ENCODE data around the gene JAKMIP1. TPM values are rescaled to one million over a fixed set of nuclear protein-coding genes. Genes with fewer than 3 reads are reported as not detected.

The JAKMIP1 gene
- total RNA-seq, 2 donors from 2014 or later: 0.10 to 0.21 TPM

GRCh38 chr4:6128221-6128850, 72.0 kb downstream of the JAKMIP1 start:
- intact Hi-C loops (cut with DNase I): no loop called here
- no peak for DNase-seq
- no peak for ATAC-seq

DNA sequence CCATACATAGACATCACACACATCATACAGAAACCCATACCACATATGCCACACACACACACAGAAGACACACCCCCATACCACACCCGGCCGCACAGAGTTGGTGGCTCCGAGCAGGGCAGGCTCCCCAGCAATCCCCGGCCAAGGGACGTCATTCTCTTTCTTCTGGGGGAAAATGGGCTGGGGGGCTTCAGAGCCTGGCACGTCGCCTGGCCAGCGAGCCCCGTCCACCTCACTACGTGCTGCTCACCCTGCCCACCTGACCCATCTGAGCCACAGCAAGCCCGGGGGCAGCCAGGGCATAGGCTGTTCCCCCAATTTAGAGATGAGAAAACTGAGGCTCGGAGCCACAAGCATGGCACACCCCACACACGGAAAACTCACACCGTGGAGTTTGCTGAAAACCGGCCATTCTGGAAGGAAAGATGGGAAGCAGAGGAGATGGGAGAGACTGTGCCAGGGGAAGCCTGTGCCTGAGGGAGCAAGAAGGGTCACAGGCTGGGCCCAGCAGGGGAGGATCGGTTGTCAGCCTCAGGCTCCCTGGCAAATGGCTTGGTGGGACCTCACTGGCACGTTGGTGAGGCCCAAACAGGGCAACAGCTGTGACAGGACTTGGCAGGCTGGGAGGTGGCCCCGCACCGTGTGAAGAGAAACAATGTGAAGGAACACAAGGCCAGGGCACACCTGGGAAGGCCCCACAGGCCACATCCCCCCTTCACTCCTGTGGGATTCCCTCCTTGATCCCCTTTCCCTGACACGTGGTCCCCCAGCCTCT, 73.2 kb downstream of the JAKMIP1 start:
- DNase-seq (no peak), ATAC-seq (no peak)
- intact Hi-C loops (cut with DNase I): no loop called here

- DNase-seq (no peak), ATAC-seq (no peak)
- intact Hi-C loops (cut with DNase I): no loop called here
Measured at GRCh38 chr4:6125103-6125651, 75.2 kb downstream of the JAKMIP1 start.

DNA sequence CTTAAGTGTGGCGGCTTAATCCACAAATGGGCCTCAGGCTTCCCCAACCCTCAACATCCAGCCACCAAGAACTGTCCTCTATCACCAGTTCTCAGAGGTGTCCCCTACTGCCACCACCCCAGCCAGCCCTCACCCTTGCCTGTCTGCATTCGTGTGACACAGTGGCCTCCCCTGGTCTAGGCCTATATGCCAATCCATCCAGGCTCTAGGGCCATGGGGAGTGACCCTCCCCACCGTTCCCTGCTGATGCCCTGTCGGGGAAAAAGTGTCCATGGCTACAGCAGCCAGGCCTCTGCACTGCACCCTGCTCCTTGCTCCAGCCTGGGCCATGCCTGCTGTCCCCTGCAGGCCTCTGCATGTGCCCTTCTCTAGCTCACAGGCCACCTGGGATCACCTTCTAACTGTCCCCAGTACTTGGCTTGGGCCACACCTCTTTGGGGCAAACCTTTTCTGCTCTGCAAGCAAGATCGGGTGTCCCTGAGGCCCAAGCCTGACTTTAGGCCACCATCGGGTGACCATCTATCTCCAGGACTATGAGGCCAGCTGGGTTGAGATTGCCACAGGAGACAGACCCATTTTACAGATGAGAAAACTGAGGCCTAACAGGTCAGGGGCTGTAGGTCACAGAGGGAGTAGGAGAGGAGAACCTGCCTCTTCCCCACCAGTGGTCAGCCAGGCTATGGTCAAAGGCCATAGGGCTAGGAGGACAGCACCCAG, 75.8 kb downstream of the JAKMIP1 start:
- intact Hi-C loops (cut with DNase I): no loop called here
- DNase-seq: no peak
- ATAC-seq: no peak

DNA sequence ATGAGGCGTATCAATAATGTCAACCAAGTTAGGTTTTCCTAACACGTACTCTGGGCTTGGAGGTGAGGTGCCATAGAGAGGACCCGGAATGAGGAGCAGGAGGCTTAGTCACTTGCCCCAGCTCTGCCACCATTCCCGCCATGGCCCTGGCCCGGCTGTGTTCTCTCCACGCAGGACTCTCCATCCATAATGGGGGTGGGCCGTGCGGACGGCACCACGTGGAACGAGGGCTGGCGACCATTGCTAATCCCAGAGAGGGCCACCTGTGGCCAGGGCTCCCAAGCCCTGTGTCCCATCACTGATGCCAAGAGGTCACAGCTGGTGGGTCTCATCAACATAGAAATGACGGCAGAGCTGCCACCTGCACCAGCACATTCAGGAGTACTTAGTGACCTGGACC, 76.4 kb downstream of the JAKMIP1 start:
- ATAC-seq: no peak
- intact Hi-C loops (cut with DNase I): no loop called here
- no peak for DNase-seq

GRCh38 chr4:6123541-6123940, 76.8 kb downstream of the JAKMIP1 start:
- intact Hi-C loops (cut with DNase I): no loop called here
- ATAC-seq (no peak), DNase-seq (no peak)

GRCh38 chr4:6123116-6123515, 77.2 kb downstream of the JAKMIP1 start:
- DNase-seq (no peak), ATAC-seq (no peak)
- intact Hi-C loops (cut with DNase I): no loop called here

GRCh38 chr4:6122496-6122895, 77.9 kb downstream of the JAKMIP1 start:
- intact Hi-C loops (cut with DNase I): no loop called here
- ATAC-seq (no peak), DNase-seq (no peak)

GRCh38 chr4:6121941-6122340, 78.4 kb downstream of the JAKMIP1 start:
- no peak for DNase-seq
- no peak for ATAC-seq
- intact Hi-C loops (cut with DNase I): no loop called here

DNA sequence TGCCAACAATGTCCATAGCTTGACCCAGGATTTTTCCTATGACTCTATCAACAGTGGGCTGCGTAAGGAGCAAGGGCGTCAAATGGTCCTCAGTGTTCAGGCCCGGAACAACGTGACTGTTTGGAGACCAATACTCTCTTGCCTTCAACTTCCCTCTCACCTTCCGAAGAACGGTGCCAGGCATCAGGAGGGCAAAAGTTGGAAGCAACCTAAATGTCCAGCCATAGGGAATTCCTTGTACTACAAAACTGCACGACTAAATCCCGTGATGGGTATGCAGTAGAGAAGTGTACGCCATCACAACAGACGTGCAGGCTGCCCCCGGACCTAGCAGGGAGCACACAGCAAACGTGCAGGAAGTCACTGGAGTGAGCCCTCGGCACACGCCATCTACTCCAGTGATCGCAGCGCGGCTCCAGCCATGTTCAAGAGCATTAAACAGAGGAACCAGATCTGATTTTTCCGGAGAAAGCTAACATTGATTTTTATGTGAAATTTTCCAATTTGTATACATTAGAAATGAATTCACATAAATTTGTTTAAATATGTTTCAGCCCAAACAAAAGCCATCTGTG, 79.0 kb downstream of the JAKMIP1 start:
- intact Hi-C loops (cut with DNase I): no loop called here
- no peak for DNase-seq
- ATAC-seq: no peak

GRCh38 chr4:6120361-6120760, 80.0 kb downstream of the JAKMIP1 start:
- ATAC-seq (no peak), DNase-seq (no peak)

DNA sequence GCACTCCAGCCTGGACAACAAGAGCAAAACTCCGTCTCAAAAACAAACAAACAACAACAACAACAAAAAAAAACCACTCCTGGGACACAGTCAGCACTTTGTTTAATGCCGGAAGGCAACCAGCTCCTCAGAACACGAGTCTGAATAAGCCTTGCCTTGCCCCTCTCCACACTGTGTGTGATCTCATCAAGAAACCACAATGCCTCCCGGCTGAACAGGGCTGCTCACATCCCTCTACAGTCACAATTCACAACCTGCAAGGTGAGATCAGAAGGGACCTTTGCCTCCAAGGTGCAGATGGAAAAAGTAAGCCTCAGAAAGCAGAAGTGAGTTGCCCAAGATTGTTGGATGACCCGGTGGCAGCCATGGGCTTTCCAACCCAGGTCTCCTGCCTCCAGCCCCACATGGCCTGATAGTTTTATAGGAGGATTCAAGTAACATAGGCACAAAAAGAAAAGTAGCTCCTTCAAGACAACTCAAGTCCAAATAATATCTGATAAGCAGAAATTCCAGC, 80.8 kb downstream of the JAKMIP1 start:
- intact Hi-C loops (cut with DNase I): no loop called here
- ATAC-seq (no peak), DNase-seq (no peak)

More at GRCh38 chr4:6120361-6120760, 80.0 kb downstream of the JAKMIP1 start:
- intact Hi-C loops (cut with DNase I): no loop called here

DNA sequence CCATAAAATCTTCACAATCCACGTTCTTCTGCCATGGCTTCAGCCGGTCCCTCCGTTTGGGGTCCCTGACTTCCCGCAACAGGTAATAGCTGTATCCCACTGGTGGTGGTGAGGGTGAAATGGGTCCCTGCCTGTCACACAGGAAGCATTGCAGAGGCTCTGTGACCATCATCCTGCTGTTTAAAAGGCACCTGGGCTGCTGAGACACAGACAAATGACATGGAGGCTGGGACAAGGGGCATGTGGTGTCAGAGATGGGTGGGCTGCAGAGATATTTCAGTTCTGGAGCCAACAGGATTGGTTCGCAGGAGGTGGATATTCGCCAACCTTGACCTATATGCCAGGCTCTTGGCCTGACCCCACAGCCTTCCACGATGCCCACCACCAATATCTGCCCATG, 82.1 kb downstream of the JAKMIP1 start:
- DNase-seq: no peak
- ATAC-seq: no peak
- intact Hi-C loops (cut with DNase I): no loop called here

DNA sequence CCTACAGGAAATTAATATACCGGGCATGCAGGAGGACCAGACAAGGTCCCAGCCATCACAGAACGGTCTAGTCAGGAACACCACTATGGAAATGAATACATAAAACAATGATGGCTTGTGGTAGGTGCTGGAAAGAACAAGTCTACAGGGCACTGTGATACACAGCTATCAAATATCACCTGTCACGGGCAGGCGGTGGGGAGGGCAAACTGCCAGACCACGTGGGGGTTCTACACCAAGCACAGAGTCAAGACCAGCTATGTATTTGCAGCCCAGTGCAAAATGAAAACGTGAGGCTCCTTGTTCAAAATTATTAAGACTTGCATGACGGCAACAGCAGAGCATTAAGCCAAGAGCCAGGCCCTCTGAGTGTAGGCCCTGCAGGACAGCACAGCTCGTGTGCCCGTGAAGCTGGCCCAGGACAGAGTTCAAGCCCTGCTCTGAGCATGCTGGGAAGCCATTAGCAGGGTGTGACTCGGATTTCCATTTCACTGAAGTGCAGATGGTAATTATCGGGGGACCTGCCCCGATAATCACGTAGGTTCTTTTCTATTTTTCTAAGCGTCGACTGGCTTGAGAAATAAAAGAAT, 83.6 kb downstream of the JAKMIP1 start:
- intact Hi-C loops (cut with DNase I): no loop called here
- DNase-seq (no peak), ATAC-seq (no peak)

GRCh38 chr4:6115746-6116586, 84.4 kb downstream of the JAKMIP1 start:
- DNase-seq (no peak), ATAC-seq (no peak)
- intact Hi-C loops (cut with DNase I): no loop called here

DNA sequence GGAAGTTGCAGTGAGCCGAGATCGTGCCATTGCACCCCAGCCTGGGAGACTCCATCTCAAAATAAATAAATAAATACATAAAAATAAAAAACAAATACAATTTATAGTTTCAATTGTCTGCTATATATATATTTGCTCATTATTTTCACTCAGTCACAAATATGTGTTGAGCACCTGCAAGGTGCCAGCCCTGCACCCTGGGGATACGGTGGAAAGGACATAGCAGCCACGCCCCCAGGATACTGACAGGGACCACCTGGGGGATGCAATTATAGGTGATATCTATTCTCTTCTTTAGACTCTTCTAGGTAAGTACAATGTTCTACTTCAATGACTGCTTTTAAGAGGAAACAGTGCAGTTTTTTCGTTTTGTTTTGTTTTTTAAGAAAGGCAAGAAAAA, 85.0 kb downstream of the JAKMIP1 start:
- DNase-seq (no peak), ATAC-seq (no peak)
- intact Hi-C loops (cut with DNase I): no loop called here

DNA sequence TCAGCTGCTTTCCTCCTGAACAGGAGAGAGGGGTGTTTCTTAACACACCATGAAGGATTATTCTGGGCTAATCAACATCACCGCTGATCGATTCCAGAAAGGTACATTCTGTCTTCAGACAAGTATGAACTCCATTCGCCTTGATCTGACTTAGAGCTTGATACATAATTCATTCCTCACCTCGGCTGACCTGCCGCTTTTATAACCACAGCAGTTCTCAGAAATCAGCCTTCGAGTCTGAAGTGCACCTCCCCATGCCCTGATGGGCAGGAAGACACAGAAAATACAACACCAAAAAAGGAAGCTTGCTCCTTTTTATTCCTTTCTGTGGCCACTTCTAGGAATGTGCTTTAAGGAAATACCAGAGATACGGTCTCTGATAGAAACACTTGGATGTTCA, 85.7 kb downstream of the JAKMIP1 start:
- intact Hi-C loops (cut with DNase I): no loop called here
- ATAC-seq (no peak), DNase-seq (no peak)

DNA sequence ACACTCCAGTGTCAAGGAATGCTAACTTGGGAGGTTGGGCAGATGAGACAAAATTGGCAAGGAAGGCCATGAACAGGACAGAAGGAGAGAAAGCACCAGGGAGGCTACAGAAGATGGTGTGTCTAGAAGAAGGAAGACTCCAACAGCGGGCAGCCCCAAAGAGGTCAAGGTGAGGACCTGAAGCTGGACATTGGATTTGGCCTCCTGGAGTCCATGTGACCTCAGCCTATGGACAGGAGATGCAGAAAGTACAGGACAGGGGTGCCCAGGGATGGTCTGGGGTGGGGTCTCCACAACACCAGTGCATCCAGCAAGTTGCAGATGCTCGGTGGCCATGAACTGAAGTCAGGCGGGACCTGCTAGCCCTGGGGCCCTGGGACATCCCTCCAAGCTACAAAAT, 86.2 kb downstream of the JAKMIP1 start:
- intact Hi-C loops (cut with DNase I): no loop called here
- DNase-seq: no peak
- no peak for ATAC-seq

All from left cardiac atrium (tissue), 4 donors.